H1 (cell line): Measurements from ENCODE around the gene IL17RD.

Source experiments
- CEBPB ChIP-seq: IDR thresholded peaks from 2 replicates; pipeline ENCODE4 v1.6.1; 2012; ENCODE audit warnings: low read depth, low read length
- EZH2 ChIP-seq: fragments of 200-600 bp; sonication (generic); IDR thresholded peaks from 2 replicates; pipeline ENCODE4 v1.7.1; 2012; ENCODE audit warnings: low read depth, mild to moderate bottlenecking, moderate library complexity, low read length, inconsistent platforms; ENCODE audit not compliant: severe bottlenecking
- MAFK ChIP-seq: IDR thresholded peaks from 2 replicates; pipeline ENCODE4 v1.6.1; 2012; ENCODE audit warnings: low read depth, mild to moderate bottlenecking, improper control_type of control experiment, low read length
- NANOG ChIP-seq: IDR thresholded peaks from 2 replicates; pipeline ENCODE4 v1.6.1; 2011; ENCODE audit warnings: low read length, low read depth, mild to moderate bottlenecking, inconsistent platforms; ENCODE audit not compliant: insufficient read depth, poor library complexity, severe bottlenecking
- POLR2A ChIP-seq, 2 experiments: IDR thresholded peaks; 1 replicate in 1 of 2; 2 replicates in 1 of 2; pipeline ENCODE4 v1.6.1; 2011; ENCODE audit warnings: low read depth in 2 of 2, low read length in 2 of 2, mild to moderate bottlenecking in 2 of 2; ENCODE audit errors: control extremely low read depth in 1 of 2
- RNF2 ChIP-seq: fragments of 200-900, 300-1000 bp; sonication (generic); IDR thresholded peaks from 2 replicates; pipeline ENCODE4 v1.7.1; 2016; ENCODE audit warnings: borderline replicate concordance, low read depth, mild to moderate bottlenecking, antibody characterized with exemption, low read length; ENCODE audit not compliant: poor library complexity, severe bottlenecking; ENCODE audit errors: missing control alignments
- SP2 ChIP-seq: IDR thresholded peaks from 2 replicates; pipeline ENCODE4 v1.6.1; 2012; ENCODE audit warnings: mild to moderate bottlenecking, low read length, inconsistent platforms
- TF ChIP-seq, protein P1 (sequence below): IDR thresholded peaks from 2 replicates; pipeline ENCODE4 v1.6.1; 2012; ENCODE audit warnings: inconsistent platforms
- TF ChIP-seq, protein P2 (sequence below): IDR thresholded peaks from 2 replicates; pipeline ENCODE4 v1.6.1; 2012; ENCODE audit warnings: inconsistent platforms
- TF ChIP-seq, protein P3 (sequence below), 3 experiments: IDR thresholded peaks; 1 replicate in 2 of 3; 2 replicates in 1 of 3; pipeline versions ENCODE4 v1.5.1 to v1.6.1; 2011; ENCODE audit warnings: low read length in 3 of 3, mild to moderate bottlenecking in 3 of 3, inconsistent platforms in 2 of 3, low read depth in 1 of 3, moderate library complexity in 1 of 3; ENCODE audit not compliant: insufficient read depth in 1 of 3; ENCODE audit errors: control extremely low read depth in 1 of 3
- TF ChIP-seq, protein P4 (sequence below): IDR thresholded peaks from 2 replicates; pipeline ENCODE4 v1.6.1; 2012; ENCODE audit warnings: low read length, inconsistent platforms

DNA sequence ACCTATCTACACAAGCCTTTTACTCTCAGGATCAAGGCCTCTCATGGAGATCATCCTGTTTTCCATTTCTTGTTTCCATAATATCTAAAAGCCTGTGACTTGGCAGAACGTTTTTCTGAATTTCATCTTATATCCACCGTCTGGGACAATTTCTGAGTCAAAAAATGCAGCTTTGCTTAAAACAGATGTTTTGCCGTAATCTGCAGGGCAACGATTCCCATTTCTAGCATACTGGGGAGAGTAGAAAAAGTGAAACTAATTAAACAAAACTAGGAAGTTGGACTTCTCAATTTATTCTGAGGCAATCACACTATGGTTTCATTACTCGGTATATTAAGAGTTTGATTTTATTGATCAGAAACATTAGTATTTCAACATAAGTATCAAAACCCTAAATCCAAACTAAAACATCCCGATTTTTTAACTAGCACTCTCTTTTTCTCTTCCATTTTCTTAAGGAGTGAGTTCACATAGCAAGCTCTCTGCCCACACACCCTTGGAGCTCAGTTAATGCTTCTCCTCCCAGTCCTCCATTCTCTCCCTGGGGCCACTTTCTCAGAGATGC is 71.1 kb downstream of the IL17RD start:
- TF ChIP-seq POLR2A (IDR thresholded peaks at IDR 0.05; ENCODE audit: control extremely low read depth in 1 of 2, low read depth in 2 of 2, low read length in 2 of 2) = no peak
- no peak for TF ChIP-seq RNF2
- TF ChIP-seq, protein P1, sequence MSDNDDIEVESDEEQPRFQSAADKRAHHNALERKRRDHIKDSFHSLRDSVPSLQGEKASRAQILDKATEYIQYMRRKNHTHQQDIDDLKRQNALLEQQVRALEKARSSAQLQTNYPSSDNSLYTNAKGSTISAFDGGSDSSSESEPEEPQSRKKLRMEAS = no peak
- TF ChIP-seq, protein P2, sequence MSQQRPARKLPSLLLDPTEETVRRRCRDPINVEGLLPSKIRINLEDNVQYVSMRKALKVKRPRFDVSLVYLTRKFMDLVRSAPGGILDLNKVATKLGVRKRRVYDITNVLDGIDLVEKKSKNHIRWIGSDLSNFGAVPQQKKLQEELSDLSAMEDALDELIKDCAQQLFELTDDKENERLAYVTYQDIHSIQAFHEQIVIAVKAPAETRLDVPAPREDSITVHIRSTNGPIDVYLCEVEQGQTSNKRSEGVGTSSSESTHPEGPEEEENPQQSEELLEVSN = no peak
- TF ChIP-seq MAFK = no peak
- no peak for TF ChIP-seq SP2
- TF ChIP-seq, protein P3, sequence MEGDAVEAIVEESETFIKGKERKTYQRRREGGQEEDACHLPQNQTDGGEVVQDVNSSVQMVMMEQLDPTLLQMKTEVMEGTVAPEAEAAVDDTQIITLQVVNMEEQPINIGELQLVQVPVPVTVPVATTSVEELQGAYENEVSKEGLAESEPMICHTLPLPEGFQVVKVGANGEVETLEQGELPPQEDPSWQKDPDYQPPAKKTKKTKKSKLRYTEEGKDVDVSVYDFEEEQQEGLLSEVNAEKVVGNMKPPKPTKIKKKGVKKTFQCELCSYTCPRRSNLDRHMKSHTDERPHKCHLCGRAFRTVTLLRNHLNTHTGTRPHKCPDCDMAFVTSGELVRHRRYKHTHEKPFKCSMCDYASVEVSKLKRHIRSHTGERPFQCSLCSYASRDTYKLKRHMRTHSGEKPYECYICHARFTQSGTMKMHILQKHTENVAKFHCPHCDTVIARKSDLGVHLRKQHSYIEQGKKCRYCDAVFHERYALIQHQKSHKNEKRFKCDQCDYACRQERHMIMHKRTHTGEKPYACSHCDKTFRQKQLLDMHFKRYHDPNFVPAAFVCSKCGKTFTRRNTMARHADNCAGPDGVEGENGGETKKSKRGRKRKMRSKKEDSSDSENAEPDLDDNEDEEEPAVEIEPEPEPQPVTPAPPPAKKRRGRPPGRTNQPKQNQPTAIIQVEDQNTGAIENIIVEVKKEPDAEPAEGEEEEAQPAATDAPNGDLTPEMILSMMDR (IDR thresholded peaks at IDR 0.05; ENCODE audit: control extremely low read depth in 1 of 3, insufficient read depth in 1 of 3, low read depth in 1 of 3, low read length in 3 of 3) = no peak
- TF ChIP-seq CEBPB = no peak
- TF ChIP-seq, protein P4, sequence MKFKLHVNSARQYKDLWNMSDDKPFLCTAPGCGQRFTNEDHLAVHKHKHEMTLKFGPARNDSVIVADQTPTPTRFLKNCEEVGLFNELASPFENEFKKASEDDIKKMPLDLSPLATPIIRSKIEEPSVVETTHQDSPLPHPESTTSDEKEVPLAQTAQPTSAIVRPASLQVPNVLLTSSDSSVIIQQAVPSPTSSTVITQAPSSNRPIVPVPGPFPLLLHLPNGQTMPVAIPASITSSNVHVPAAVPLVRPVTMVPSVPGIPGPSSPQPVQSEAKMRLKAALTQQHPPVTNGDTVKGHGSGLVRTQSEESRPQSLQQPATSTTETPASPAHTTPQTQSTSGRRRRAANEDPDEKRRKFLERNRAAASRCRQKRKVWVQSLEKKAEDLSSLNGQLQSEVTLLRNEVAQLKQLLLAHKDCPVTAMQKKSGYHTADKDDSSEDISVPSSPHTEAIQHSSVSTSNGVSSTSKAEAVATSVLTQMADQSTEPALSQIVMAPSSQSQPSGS = no peak
- TF ChIP-seq EZH2 = no peak
- TF ChIP-seq NANOG = no peak
